GM13976 (cell line): Measurements from ENCODE around the gene NGLY1.

Source experiments
- DNase-seq: peaks from one replicate; pipeline ENCODE4 v3.0.0; 2012; ENCODE audit warnings: low spot score
- in situ Hi-C: fragments of 300-500 bp; cut with MboI; formaldehyde crosslinking; loops from one replicate; pipeline ENCODE4 v1.12.0; 2022; ENCODE audit warnings: low sequenced_read_pairs, mixed read lengths, inconsistent platforms; ENCODE audit not compliant: unreplicated experiment
- TF ChIP-seq, protein P1 (sequence below): IDR thresholded peaks from 2 replicates; pipeline ENCODE4 v1.5.1; 2012; ENCODE audit warnings: borderline replicate concordance, mild to moderate bottlenecking; ENCODE audit not compliant: insufficient read depth; ENCODE audit errors: extremely low read depth, missing control alignments, control extremely low read depth

The NGLY1 gene

DNA sequence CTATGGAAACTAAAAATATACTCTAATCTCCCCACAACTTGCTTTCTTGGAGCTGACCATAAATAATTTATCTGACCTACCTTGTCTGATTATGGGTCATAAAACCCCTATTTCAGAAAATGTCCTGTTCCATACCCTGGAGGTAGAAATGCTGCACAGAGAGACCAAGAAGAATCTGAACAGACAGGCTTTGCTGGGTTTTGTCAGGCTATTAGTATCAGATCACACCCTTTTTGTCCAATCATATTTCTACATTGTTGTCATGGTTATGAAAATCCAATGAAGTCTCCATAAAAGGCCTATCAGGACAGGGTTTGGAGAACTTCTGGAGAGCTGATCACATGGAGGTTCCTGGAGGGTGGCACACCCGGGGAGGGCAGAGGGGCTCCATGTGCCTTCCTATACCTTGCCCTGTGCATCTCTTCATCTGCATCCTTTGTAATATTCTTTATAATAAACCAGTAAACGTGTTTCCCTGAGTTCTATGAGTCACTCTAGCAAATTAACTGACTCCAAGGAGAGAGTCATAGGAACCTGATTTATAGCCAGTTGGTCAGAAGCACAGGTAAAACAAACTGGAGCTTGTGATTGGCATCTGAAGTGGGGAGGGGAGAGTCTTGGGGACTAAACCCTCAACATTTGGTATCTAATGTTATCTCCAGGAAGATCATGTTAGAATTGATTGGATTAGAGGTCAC, 58.1 kb downstream of the NGLY1 start:
- TF ChIP-seq, protein P1, sequence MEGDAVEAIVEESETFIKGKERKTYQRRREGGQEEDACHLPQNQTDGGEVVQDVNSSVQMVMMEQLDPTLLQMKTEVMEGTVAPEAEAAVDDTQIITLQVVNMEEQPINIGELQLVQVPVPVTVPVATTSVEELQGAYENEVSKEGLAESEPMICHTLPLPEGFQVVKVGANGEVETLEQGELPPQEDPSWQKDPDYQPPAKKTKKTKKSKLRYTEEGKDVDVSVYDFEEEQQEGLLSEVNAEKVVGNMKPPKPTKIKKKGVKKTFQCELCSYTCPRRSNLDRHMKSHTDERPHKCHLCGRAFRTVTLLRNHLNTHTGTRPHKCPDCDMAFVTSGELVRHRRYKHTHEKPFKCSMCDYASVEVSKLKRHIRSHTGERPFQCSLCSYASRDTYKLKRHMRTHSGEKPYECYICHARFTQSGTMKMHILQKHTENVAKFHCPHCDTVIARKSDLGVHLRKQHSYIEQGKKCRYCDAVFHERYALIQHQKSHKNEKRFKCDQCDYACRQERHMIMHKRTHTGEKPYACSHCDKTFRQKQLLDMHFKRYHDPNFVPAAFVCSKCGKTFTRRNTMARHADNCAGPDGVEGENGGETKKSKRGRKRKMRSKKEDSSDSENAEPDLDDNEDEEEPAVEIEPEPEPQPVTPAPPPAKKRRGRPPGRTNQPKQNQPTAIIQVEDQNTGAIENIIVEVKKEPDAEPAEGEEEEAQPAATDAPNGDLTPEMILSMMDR: no peak
- in situ Hi-C loops: no loop called here
- DNase-seq: no peak

DNA sequence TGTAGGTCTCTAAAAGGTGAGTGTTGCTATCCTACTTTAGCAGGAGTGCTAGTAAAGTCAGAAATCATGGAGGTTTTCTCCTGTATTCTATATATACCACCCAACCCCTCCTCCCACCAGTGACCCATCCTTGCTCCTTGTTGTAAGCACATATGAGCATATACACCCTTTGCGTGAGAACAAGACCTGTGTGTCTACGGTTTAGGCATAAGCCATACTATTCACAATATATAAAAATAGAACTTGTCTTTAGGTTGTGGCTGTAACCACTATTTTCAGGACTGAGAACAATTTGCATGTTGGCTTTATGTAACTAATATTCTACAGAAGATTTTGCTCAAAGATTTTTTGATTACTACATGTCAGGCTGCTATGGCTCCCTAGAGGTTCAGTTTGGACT, 59.4 kb downstream of the NGLY1 start:
- TF ChIP-seq, protein P1: no peak
- DNase-seq: peak; percentile 27
- in situ Hi-C loops: no loop called here

DNA sequence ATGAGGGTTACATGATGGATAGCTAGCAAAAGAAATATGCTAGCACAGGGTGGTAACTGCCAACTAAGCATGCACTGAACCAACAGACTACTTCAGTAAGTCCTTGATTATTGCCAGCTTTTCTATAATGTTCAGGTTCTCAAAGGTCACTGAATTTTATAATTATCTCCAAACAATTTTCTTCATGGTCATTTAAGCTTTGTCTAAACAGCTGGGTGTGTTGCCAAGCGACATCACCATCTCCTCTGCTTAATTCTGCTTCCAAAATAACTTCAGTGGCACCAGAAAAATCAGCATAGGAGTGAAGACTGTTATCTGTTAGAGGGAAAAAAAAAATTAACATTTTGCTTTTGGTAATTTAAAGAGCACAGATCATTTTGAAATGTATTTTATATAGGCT, 63.9 kb downstream of the NGLY1 start:
- TF ChIP-seq, protein P1: no peak
- no peak for DNase-seq
- in situ Hi-C loops: no loop called here

DNA sequence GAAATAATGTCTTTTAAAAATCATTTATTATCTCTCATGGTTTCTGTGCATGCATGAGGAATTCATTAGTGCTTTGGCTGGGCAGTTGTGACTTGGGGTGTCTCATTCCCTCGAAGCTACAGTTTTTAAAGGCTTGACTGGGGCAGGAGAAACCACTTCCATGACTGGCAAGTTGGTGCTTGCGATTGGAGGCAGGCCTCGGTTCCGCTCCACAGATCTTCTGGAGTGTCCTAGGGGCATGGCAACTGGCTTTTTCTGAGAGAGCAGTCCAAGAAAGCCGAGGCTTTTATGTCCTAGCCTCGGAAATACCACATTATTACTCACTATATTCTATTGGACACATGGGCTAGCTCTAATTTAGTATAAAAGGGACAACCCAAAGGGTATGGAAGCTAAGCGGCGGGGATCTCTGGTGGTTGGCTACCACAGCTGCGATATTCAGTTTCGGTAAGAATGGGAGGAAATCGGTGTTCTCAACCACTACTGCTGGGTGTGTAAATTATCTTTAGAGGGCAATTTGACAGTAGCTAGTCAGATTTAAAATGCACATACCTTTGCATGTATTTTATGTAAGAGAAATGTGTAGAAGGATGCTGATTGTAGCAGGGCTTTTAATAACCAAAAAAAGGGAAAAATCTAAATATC, 69.8 kb downstream of the NGLY1 start:
- TF ChIP-seq, protein P1: no peak
- DNase-seq: no peak
- in situ Hi-C loops: no loop called here

DNA sequence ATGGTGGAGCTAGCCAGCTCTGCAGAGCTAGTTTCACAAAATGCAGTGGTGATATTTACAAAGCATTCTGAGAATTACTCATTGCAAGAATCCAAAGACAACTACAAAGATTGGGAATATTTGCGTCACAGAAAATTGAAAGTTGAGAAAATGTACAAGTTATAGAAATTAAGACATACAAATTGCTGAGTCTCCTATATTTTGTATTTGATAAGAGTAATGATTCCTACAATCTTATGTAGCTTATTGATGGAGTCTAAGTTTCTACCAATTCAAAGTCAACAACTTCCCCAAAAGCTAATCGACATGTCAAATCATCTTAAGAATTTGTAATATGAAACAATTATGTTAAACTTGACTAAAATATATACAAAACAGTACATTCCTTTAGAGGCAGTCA, 72.2 kb downstream of the NGLY1 start:
- in situ Hi-C loops: no loop called here
- TF ChIP-seq, protein P1: no peak

DNA sequence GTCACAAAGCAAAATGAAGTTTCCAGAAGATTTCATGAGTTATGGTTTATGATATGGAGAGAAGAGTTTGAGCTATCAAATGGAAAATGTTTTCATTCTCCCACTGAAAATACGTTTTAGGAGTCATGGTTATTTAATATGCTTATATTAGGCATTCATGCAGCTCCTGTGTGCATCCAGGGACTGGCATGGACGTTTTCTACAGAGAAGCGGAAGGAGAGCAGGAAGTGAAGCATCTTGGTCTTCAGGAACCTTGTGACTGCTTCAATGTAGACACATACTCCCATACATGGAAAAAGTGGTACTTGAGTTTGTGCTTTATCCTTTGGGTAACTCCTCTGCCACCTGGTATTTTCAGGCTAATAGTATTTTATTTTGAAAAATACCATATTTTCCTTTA, 75.2 kb downstream of the NGLY1 start:
- in situ Hi-C loops: no loop called here
- TF ChIP-seq, protein P1: no peak
- DNase-seq: no peak

More for the DNA sequence above, 72.2 kb downstream of the NGLY1 start:
- DNase-seq: no peak
